ENCODE data around the gene SLC25A24. TPM values are rescaled to one million over a fixed set of nuclear protein-coding genes. Genes with fewer than 3 reads are reported as not detected.

The SLC25A24 gene
- total and polyA plus RNA-seq, 10 of the 15 experiments (the other 5 are each of a cell fraction or from before 2014, with no cell fraction given), result 4.0 to 20.6 (median 14.2) TPM

DNA sequence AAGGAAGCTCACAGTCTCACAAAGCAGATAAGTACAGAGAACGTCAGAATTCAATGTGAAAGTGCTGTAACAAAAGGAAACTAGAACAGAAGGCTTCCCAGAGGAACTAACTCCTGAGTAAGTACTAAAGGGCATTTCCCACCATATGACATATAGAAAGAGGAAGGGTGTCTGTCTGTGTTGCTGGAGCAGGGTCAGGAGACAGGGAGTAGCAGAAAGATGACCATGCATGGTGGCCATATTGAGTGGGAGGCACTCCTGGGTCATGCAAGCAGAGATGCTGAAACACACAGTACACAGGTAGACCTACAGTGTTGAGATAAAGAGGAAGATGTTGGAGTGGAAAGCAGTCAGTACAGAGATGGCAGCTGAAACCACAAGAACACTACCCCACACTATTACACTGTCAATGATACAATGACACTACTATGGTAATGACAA, 47.3 kb downstream of the SLC25A24 start:
- in situ Hi-C loops (cut with MboI) (no loop called here), intact Hi-C loops (cut with micrococcal nuclease; ENCODE audit: unreplicated experiment) (no loop called here)
- DNase-seq (ENCODE audit: low read depth, low spot score) (no peak), FAIRE-seq (peak; percentile 44), ATAC-seq (peak; percentile 73)
- Histone ChIP-seq H3K4me2 (ENCODE audit: control insufficient read depth, insufficient read depth) (no peak overlapping the region), H3K27me3 (replicated peaks in 1 of 2; ENCODE audit: control insufficient read depth in 2 of 2, insufficient read depth in 2 of 2, low read length in 1 of 2) (no peaks in the 10 kb centered on the region), H3K79me2 (ENCODE audit: control insufficient read depth, insufficient read depth, low read length) (no peaks in the 10 kb centered on the region), H3K9ac (ENCODE audit: control insufficient read depth, insufficient read depth, low read length) (no peak overlapping the region), H3K9me3 (replicated peaks; ENCODE audit: control insufficient read depth, insufficient read depth, low read length) (no peaks in the 10 kb centered on the region), H3K27ac (ENCODE audit: control insufficient read depth, insufficient read depth) (no peak overlapping the region), H2AFZ (ENCODE audit: control insufficient read depth, low read depth, low read length) (no peak overlapping the region), H3K4me3 (no peak overlapping the region), H4K20me1 (ENCODE audit: control insufficient read depth, insufficient read depth) (no peaks in the 10 kb centered on the region), H3K4me1 (ENCODE audit: control insufficient read depth, insufficient read depth, low read length) (no peaks in the 10 kb centered on the region), H3K36me3 (ENCODE audit: control insufficient read depth in 2 of 2, insufficient read depth in 2 of 2, low read length in 1 of 2) (no peaks in the 10 kb centered on the region)
- TF ChIP-seq RUNX3 (IDR thresholded peaks at IDR 0.05; ENCODE audit: low read length) (0 out of 2 replicates have a peak, but pooled peaks have one; percentile 16), NR2F1 (conservative IDR thresholded peaks at IDR 0.05) (no peak), IKZF1 (conservative IDR thresholded peaks at IDR 0.05) (peak; percentile 23; the same call in 1 of the 2 replicates), IKZF2 (IDR thresholded peaks at IDR 0.05) (peak; percentile 45 to 47; a peak in 2 of 4 replicates)
- TF ChIP-seq, protein P1, sequence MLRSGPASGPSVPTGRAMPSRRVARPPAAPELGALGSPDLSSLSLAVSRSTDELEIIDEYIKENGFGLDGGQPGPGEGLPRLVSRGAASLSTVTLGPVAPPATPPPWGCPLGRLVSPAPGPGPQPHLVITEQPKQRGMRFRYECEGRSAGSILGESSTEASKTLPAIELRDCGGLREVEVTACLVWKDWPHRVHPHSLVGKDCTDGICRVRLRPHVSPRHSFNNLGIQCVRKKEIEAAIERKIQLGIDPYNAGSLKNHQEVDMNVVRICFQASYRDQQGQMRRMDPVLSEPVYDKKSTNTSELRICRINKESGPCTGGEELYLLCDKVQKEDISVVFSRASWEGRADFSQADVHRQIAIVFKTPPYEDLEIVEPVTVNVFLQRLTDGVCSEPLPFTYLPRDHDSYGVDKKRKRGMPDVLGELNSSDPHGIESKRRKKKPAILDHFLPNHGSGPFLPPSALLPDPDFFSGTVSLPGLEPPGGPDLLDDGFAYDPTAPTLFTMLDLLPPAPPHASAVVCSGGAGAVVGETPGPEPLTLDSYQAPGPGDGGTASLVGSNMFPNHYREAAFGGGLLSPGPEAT (IDR thresholded peaks at IDR 0.05; ENCODE audit: low read depth), result 0 out of 2 replicates have a peak, but pooled peaks have one; percentile 19
- ChIA-PET RAD21 (ENCODE audit: unreplicated experiment) (interaction anchor here (1.5 kb wide), 1 partner anchor 371 kb away, joined by 3 read pairs; no protein-coding TSS in a partner anchor), POLR2A (no interaction called here), SMC1A (ENCODE audit: uncharacterized antibody, unreplicated experiment) (interaction anchor here (0.6 to 1.2 kb wide), 4 partner anchors 12 to 371 kb away, joined by 3 read pairs; no protein-coding TSS in a partner anchor), CTCF (no interaction called here)
- 30% methylated on average over 1 of the region's 1 CpG for WGBS (ENCODE audit: insufficient coverage, insufficient replicate concordance, low lambda C conversion rate, missing lambda C conversion rate)
- no TSS peak for BruUV-seq (replicated peaks)

DNA sequence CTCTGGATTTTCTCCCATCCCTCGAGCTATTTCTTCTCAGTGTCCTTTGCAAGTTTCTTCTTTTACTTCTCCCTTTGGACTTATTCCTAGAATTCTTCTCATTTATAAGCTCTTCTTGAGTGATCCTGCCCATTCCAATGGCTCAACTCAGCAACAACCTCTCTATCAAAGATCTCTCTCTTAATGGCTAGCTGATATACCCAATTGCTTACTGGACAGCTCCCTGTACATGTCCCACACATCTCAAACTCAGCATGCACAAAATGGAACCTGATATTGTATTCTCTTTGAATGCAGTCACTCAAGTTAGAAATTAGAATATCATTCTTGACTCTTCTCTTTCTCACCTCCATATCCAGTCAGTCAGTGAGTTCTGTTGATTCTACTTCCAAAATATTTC, 48.6 kb downstream of the SLC25A24 start:
- DNase-seq (ENCODE audit: low read depth, low spot score) (no peak), FAIRE-seq (no peak), ATAC-seq (no peak)
- WGBS (ENCODE audit: insufficient coverage, insufficient replicate concordance, low lambda C conversion rate, missing lambda C conversion rate), result 0% methylated on average over 1 of the region's 1 CpG
- no peak overlapping the region for H2AFZ ChIP-seq (ENCODE audit: control insufficient read depth, low read depth, low read length)
- no peak overlapping the region for H3K4me2 ChIP-seq (ENCODE audit: control insufficient read depth, insufficient read depth)
- in situ Hi-C loops (cut with MboI), result no loop called here
- H3K9me3 ChIP-seq (replicated peaks; ENCODE audit: control insufficient read depth, insufficient read depth, low read length), result no peaks in the 10 kb centered on the region
- SMC1A ChIA-PET (ENCODE audit: uncharacterized antibody, unreplicated experiment), result interaction anchor here (1.2 kb wide), 1 partner anchor 26 kb away, joined by 4 read pairs; no protein-coding TSS in a partner anchor
- intact Hi-C loops (cut with micrococcal nuclease; ENCODE audit: unreplicated experiment), result no loop called here
- no peaks in the 10 kb centered on the region for H3K36me3 ChIP-seq (ENCODE audit: control insufficient read depth in 2 of 2, insufficient read depth in 2 of 2, low read length in 1 of 2)
- no peaks in the 10 kb centered on the region for H3K4me1 ChIP-seq (ENCODE audit: control insufficient read depth, insufficient read depth, low read length)
- H3K27me3 ChIP-seq (replicated peaks in 1 of 2; ENCODE audit: control insufficient read depth in 2 of 2, insufficient read depth in 2 of 2, low read length in 1 of 2), result no peaks in the 10 kb centered on the region
- H3K27ac ChIP-seq (ENCODE audit: control insufficient read depth, insufficient read depth), result no peak overlapping the region
- no peaks in the 10 kb centered on the region for H4K20me1 ChIP-seq (ENCODE audit: control insufficient read depth, insufficient read depth)
- no peaks in the 10 kb centered on the region for H3K79me2 ChIP-seq (ENCODE audit: control insufficient read depth, insufficient read depth, low read length)
- CTCF ChIA-PET, result interaction anchor here (0.7 kb wide), 3 partner anchors 25 to 752 kb away, joined by 3 to 4 read pairs (median 3); no protein-coding TSS in a partner anchor
- RAD21 ChIA-PET (ENCODE audit: unreplicated experiment), result interaction anchor here (1.2 kb wide), 1 partner anchor 28 kb away, joined by 3 read pairs; no protein-coding TSS in a partner anchor
- BruUV-seq (replicated peaks), result no TSS peak
- POLR2A ChIA-PET, result no interaction called here
- H3K9ac ChIP-seq (ENCODE audit: control insufficient read depth, insufficient read depth, low read length), result no peak overlapping the region
- no peak overlapping the region for H3K4me3 ChIP-seq
- TF ChIP-seq, protein P2, sequence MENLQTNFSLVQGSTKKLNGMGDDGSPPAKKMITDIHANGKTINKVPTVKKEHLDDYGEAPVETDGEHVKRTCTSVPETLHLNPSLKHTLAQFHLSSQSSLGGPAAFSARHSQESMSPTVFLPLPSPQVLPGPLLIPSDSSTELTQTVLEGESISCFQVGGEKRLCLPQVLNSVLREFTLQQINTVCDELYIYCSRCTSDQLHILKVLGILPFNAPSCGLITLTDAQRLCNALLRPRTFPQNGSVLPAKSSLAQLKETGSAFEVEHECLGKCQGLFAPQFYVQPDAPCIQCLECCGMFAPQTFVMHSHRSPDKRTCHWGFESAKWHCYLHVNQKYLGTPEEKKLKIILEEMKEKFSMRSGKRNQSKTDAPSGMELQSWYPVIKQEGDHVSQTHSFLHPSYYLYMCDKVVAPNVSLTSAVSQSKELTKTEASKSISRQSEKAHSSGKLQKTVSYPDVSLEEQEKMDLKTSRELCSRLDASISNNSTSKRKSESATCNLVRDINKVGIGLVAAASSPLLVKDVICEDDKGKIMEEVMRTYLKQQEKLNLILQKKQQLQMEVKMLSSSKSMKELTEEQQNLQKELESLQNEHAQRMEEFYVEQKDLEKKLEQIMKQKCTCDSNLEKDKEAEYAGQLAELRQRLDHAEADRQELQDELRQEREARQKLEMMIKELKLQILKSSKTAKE (IDR thresholded peaks at IDR 0.05; ENCODE audit: low read depth, poor library complexity, severe bottlenecking), result no peak
- no peak for TF ChIP-seq CBX5 (IDR thresholded peaks at IDR 0.05; ENCODE audit: low read depth)
- no peak for TF ChIP-seq ZBED1 (IDR thresholded peaks at IDR 0.05; ENCODE audit: borderline replicate concordance)
- TF ChIP-seq PML (IDR thresholded peaks at IDR 0.05; ENCODE audit: low read length), result no peak
- TF ChIP-seq, protein P1 (IDR thresholded peaks at IDR 0.05; ENCODE audit: low read depth), result no peak
- TF ChIP-seq NFIC (IDR thresholded peaks at IDR 0.05; ENCODE audit: low read depth, low read length), result no peak
